A549 (cell line): ENCODE measurements around the gene SLC6A2. TPM values are rescaled to one million over a fixed set of nuclear protein-coding genes. Genes with fewer than 3 reads are reported as not detected.

Experiments used
- ATAC-seq, 2 experiments: fragments of 200-7000 bp in 1 of 2; fragments of >200 bp in 1 of 2; cut with Nextera tagmentation in 1 of 2; cut with Tn5 transposase in 1 of 2; 3 replicates each; pipeline versions ENCODE4 v1.8.0 to v1.9.1; 2018 to 2020; ENCODE audit warnings: mild to moderate bottlenecking in 1 of 2, moderate library complexity in 1 of 2
- CTCF ChIA-PET: fragments of 300-600 bp; sonication (Branson Sonifier 250); formaldehyde crosslinking; extraction: SDS; loops from one replicate; lab custom pipeline; 2021; ENCODE audit warnings: antibody characterized with exemption, inconsistent platforms; lab: Yijun Ruan, JAX
- POLR2A ChIA-PET: fragments of 350-600 bp; formaldehyde crosslinking; extraction: SDS; loops from one replicate; lab custom pipeline; 2021; ENCODE audit warnings: antibody characterized with exemption, inconsistent platforms; lab: Yijun Ruan, JAX
- DNase-seq, 2 experiments: peaks; one replicate each; pipeline versions ENCODE4 v3.0.0 to v3.0.0-alpha.2; 2011 to 2016; ENCODE audit warnings: low read depth in 1 of 2, low spot score in 1 of 2
- FAIRE-seq: peaks from 2 replicates; lab custom pipeline; 2011; peaks lifted over from hg19 to GRCh38; lab: Jason Lieb, UNC
- H3K27ac ChIP-seq, 2 experiments: fragments of >200 bp; sonication (Bioruptor Twin); formaldehyde crosslinking; 3 replicates each; pipeline ENCODE4 v1.5.1; 2016 to 2017
- H3K4me1 ChIP-seq: fragments of >200 bp; sonication (Bioruptor Twin); formaldehyde crosslinking; 3 replicates; pipeline ENCODE4 v1.6.1; 2016
- H3K4me2 ChIP-seq: fragments of >200 bp; sonication (Bioruptor Twin); formaldehyde crosslinking; 3 replicates; pipeline ENCODE4 v1.6.1; 2016
- H3K4me3 ChIP-seq: fragments of >200 bp; sonication (Bioruptor Twin); formaldehyde crosslinking; 3 replicates; pipeline ENCODE4 v1.5.1; 2016
- H3K9me3 ChIP-seq: fragments of >200 bp; sonication (Bioruptor Twin); formaldehyde crosslinking; 3 replicates; pipeline ENCODE4 v1.6.1; 2016
- ATOH8 ChIP-seq: fragments of 250-450 bp; sonication (Bioruptor Pico); IDR thresholded peaks from 2 replicates; pipeline ENCODE4 v1.5.0; 2020; ENCODE audit warnings: low read depth, mild to moderate bottlenecking, moderate library complexity
- BCL3 ChIP-seq: fragments of >200 bp; sonication (Bioruptor Twin); formaldehyde crosslinking; IDR thresholded peaks from 3 replicates; pipeline ENCODE4 v1.6.1; 2016
- BHLHE40 ChIP-seq: IDR thresholded peaks from 2 replicates; pipeline ENCODE4 v1.6.1; 2012; ENCODE audit warnings: low read depth, low read length, inconsistent platforms
- CHD2 ChIP-seq: fragments of 150-350 bp; IDR thresholded peaks from 2 replicates; pipeline ENCODE4 v1.6.1; 2014; ENCODE audit warnings: low read length; ENCODE audit not compliant: partially characterized antibody
- CTCF ChIP-seq: fragments of >200 bp; sonication (Bioruptor Twin); formaldehyde crosslinking; IDR thresholded peaks from 3 replicates; pipeline ENCODE4 v1.5.1; 2016
- E2F6 ChIP-seq: IDR thresholded peaks from 2 replicates; pipeline ENCODE4 v1.6.1; 2012; ENCODE audit warnings: low read depth, borderline replicate concordance
- EHMT2 ChIP-seq: fragments of 200-600 bp; sonication (generic); IDR thresholded peaks from 2 replicates; pipeline ENCODE4 v1.6.1; 2016; ENCODE audit warnings: antibody characterized with exemption, low read depth, mild to moderate bottlenecking, moderate library complexity
- EP300 ChIP-seq, 2 experiments: fragments of >200 bp; sonication (Bioruptor Twin); formaldehyde crosslinking; IDR thresholded peaks; 2 replicates in 1 of 2; 3 replicates in 1 of 2; pipeline ENCODE4 v1.6.1; 2016 to 2017
- ESRRA ChIP-seq: fragments of 150-350 bp; IDR thresholded peaks from 2 replicates; pipeline ENCODE4 v1.6.1; 2014; ENCODE audit warnings: mild to moderate bottlenecking, low read length, borderline replicate concordance
- FOSB ChIP-seq: fragments of 250-450 bp; sonication (Bioruptor Pico); IDR thresholded peaks from 2 replicates; pipeline ENCODE4 v1.5.0; 2020; ENCODE audit warnings: mild to moderate bottlenecking, moderate library complexity
- GATA3 ChIP-seq: IDR thresholded peaks from 2 replicates; pipeline ENCODE4 v1.6.1; 2012; ENCODE audit warnings: borderline replicate concordance
- HEYL ChIP-seq: fragments of 250-450 bp; sonication (Bioruptor Pico); IDR thresholded peaks from 2 replicates; pipeline ENCODE4 v1.8.0; 2021; ENCODE audit warnings: mild to moderate bottlenecking, moderate library complexity
- HOXA7 ChIP-seq: fragments of 250-450 bp; sonication (Bioruptor Pico); IDR thresholded peaks from 2 replicates; pipeline ENCODE4 v1.5.0; 2020; ENCODE audit warnings: mild to moderate bottlenecking, moderate library complexity
- JUN ChIP-seq, 2 experiments: fragments of >200 bp; sonication (Bioruptor Twin); formaldehyde crosslinking; IDR thresholded peaks; 2 replicates in 1 of 2; 3 replicates in 1 of 2; pipeline ENCODE4 v1.6.1; 2016 to 2017
- MAFK ChIP-seq: fragments of 450-650 bp; IDR thresholded peaks from 2 replicates; pipeline ENCODE4 v1.6.1; 2014; ENCODE audit not compliant: partially characterized antibody
- NR3C1 ChIP-seq: fragments of >200 bp; sonication (Bioruptor Twin); formaldehyde crosslinking; IDR thresholded peaks from 3 replicates; pipeline ENCODE4 v1.6.1; 2017
- RAD21 ChIP-seq, 2 experiments: fragments of >200 bp in 1 of 2; sonication (Bioruptor Twin) in 1 of 2; formaldehyde crosslinking in 1 of 2; IDR thresholded peaks in 1 of 2; conservative IDR thresholded peaks in 1 of 2; 2 replicates in 1 of 2; 3 replicates in 1 of 2; pipeline ENCODE4 v1.6.1; 2012 to 2018; ENCODE audit warnings: inconsistent platforms in 1 of 2
- RFX5 ChIP-seq: fragments of 450-650 bp; IDR thresholded peaks from 2 replicates; pipeline ENCODE4 v1.7.1; 2014; ENCODE audit warnings: antibody characterized with exemption, mild to moderate bottlenecking, moderate library complexity
- SREBF2 ChIP-seq: fragments of 450-650 bp; IDR thresholded peaks from 2 replicates; pipeline ENCODE4 v1.6.1; 2014; ENCODE audit warnings: mild to moderate bottlenecking, moderate library complexity
- TFCP2L1 ChIP-seq: fragments of 250-450 bp; sonication (Bioruptor Pico); IDR thresholded peaks from 2 replicates; pipeline ENCODE4 v1.5.0; 2021; ENCODE audit warnings: mild to moderate bottlenecking
- ZFP36 ChIP-seq: fragments of 450-650 bp; IDR thresholded peaks from 2 replicates; pipeline ENCODE4 v1.6.1; 2014; ENCODE audit warnings: borderline replicate concordance; ENCODE audit not compliant: partially characterized antibody
- WGBS: methylation state at CpG from one replicate; pipeline ENCODE4 v1.1.6; 2017; ENCODE audit errors: missing lambda C conversion rate; 5-methylcytosine and 5-hydroxymethylcytosine counted together
- polyA plus RNA-seq, 4 experiments: library from polyadenylated mRNA; depleted of rRNA in 3 of 4; stranded (reverse); fragments of >200 nt; fragmentation: RNase III in 1 of 4; extraction: RNeasy Plus Mini Kit Qiagen cat#74134 plus additional on column Dnase treatment in 1 of 4; gene quantifications; 2 replicates in 3 of 4; 3 replicates in 1 of 4; pipeline ENCODE4 v1.2.3, GENCODE V29; 2011 to 2017
- TF ChIP-seq, protein P1 (sequence below): fragments of 150-350 bp; IDR thresholded peaks from 2 replicates; pipeline ENCODE4 v1.6.1; 2014; ENCODE audit warnings: low read depth, mild to moderate bottlenecking, low read length
- TF ChIP-seq, protein P2 (sequence below): fragments of >200 bp; sonication (Bioruptor Twin); formaldehyde crosslinking; IDR thresholded peaks from 2 replicates; pipeline ENCODE4 v1.6.1; 2016
- TF ChIP-seq, protein P3 (sequence below): IDR thresholded peaks from 2 replicates; pipeline ENCODE4 v1.6.1; 2012
- TF ChIP-seq, protein P4 (sequence below): fragments of 450-650 bp; IDR thresholded peaks from 2 replicates; pipeline ENCODE4 v1.6.1; 2014; ENCODE audit warnings: antibody characterized with exemption

The SLC6A2 gene
- polyA plus RNA-seq, 2 of the 4 experiments (the other 2 are of a cell fraction), result not detected

- no peak overlapping the region for H3K27ac ChIP-seq
- no peaks in the 10 kb centered on the region for H3K9me3 ChIP-seq
- WGBS, result 49% methylated on average over 5 of the region's 5 CpGs
- no peak overlapping the region for H3K4me3 ChIP-seq
- DNase-seq (no peak), FAIRE-seq (no peak), ATAC-seq (no peak)
- TF ChIP-seq EP300 (IDR thresholded peaks at IDR 0.05), result no peak
- TF ChIP-seq CTCF, result no peak
- no peak for TF ChIP-seq NR3C1
- no peak for TF ChIP-seq BCL3
- TF ChIP-seq RAD21 (conservative IDR thresholded peaks at IDR 0.05 in 1 of 2, IDR thresholded peaks at IDR 0.05 in 1 of 2), result no peak
- TF ChIP-seq EHMT2, result no peak
- TF ChIP-seq ESRRA, result no peak
- no peak for TF ChIP-seq HOXA7 (CRISPR knock-in tag)
- TF ChIP-seq TFCP2L1 (CRISPR knock-in tag), result no peak
- no peak for TF ChIP-seq RFX5
- TF ChIP-seq SREBF2, result no peak
- no peak for TF ChIP-seq BHLHE40
- TF ChIP-seq GATA3, result no peak
- TF ChIP-seq, protein P1, sequence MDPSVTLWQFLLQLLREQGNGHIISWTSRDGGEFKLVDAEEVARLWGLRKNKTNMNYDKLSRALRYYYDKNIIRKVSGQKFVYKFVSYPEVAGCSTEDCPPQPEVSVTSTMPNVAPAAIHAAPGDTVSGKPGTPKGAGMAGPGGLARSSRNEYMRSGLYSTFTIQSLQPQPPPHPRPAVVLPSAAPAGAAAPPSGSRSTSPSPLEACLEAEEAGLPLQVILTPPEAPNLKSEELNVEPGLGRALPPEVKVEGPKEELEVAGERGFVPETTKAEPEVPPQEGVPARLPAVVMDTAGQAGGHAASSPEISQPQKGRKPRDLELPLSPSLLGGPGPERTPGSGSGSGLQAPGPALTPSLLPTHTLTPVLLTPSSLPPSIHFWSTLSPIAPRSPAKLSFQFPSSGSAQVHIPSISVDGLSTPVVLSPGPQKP, result no peak
- TF ChIP-seq MAFK, result no peak
- TF ChIP-seq E2F6, result no peak
- POLR2A ChIA-PET, result no interaction called here
- CTCF ChIA-PET, result interaction anchor here (0.8 to 2.8 kb wide), 3 partner anchors 193 to 198 kb away, joined by 4 to 10 read pairs (median 4); no protein-coding TSS in a partner anchor
- no peak overlapping the region for H3K4me2 ChIP-seq
- H3K4me1 ChIP-seq, result no peaks in the 10 kb centered on the region
These were observed 6.8 kb downstream of the SLC6A2 start for GRCh38 chr16:55662644-55663031.

DNA sequence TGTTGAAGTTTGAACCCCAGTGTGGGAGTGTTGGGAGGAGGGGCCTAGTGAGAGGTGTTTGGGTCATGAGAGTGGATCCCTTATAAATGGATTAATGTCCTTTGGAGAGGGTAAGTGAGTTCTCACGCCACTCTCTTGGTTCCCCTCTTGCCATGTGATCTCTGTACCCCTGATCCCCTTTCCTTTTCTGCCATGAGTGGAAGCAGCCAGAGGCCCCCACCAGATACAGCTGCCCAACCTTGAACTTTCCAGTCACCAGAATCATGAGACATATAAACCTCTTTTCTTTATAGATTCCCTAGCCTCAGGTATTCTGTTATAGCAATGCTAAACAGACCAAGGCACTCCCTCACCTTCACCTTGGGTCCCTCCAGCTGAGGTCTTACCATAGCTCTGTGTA lies 7.4 kb downstream of the SLC6A2 start:
- no peak for FAIRE-seq
- POLR2A ChIA-PET, result no interaction called here
- no peak for TF ChIP-seq CTCF
- TF ChIP-seq FOSB (CRISPR knock-in tag), result no peak
- no peak for TF ChIP-seq NR3C1
- TF ChIP-seq, protein P2, sequence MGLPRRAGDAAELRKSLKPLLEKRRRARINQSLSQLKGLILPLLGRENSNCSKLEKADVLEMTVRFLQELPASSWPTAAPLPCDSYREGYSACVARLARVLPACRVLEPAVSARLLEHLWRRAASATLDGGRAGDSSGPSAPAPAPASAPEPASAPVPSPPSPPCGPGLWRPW, result no peak
- no peak for TF ChIP-seq TFCP2L1 (CRISPR knock-in tag)
- no peak for TF ChIP-seq BCL3
- TF ChIP-seq, protein P3, sequence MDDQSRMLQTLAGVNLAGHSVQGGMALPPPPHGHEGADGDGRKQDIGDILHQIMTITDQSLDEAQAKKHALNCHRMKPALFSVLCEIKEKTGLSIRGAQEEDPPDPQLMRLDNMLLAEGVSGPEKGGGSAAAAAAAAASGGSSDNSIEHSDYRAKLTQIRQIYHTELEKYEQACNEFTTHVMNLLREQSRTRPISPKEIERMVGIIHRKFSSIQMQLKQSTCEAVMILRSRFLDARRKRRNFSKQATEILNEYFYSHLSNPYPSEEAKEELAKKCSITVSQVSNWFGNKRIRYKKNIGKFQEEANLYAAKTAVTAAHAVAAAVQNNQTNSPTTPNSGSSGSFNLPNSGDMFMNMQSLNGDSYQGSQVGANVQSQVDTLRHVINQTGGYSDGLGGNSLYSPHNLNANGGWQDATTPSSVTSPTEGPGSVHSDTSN, result no peak
- no peak for TF ChIP-seq JUN (IDR thresholded peaks at IDR 0.05)
- TF ChIP-seq, protein P4, sequence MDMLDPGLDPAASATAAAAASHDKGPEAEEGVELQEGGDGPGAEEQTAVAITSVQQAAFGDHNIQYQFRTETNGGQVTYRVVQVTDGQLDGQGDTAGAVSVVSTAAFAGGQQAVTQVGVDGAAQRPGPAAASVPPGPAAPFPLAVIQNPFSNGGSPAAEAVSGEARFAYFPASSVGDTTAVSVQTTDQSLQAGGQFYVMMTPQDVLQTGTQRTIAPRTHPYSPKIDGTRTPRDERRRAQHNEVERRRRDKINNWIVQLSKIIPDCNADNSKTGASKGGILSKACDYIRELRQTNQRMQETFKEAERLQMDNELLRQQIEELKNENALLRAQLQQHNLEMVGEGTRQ, result no peak
- TF ChIP-seq ATOH8 (CRISPR knock-in tag), result no peak
- no peak for TF ChIP-seq ZFP36
- TF ChIP-seq SREBF2, result no peak
- TF ChIP-seq GATA3, result no peak
- no peak for TF ChIP-seq HEYL (CRISPR knock-in tag)
- no peak for TF ChIP-seq CHD2
- TF ChIP-seq HOXA7 (CRISPR knock-in tag), result no peak

More for the DNA sequence above, 7.4 kb downstream of the SLC6A2 start:
- no peak overlapping the region for H3K4me2 ChIP-seq
- H3K4me3 ChIP-seq, result no peak overlapping the region
- no peaks in the 10 kb centered on the region for H3K9me3 ChIP-seq
- DNase-seq, result no peak
- WGBS, result 53% methylated on average over 1 of the region's 1 CpG
- no peak for ATAC-seq
- H3K27ac ChIP-seq, result no peak overlapping the region
- CTCF ChIA-PET, result interaction anchor here (2.8 kb wide), 1 partner anchor 198 kb away, joined by 10 read pairs; no protein-coding TSS in a partner anchor
- H3K4me1 ChIP-seq, result peaks cover 2% of the 10 kb centered on the region; the same call in 2 of the 3 replicates
